ENCODE data around the gene ATOX1. TPM values are rescaled to one million over a fixed set of nuclear protein-coding genes. Genes with fewer than 3 reads are reported as not detected.
A peak's percentile ranks its signal among the peaks of the same experiment; 100 is the strongest.

Gene ATOX1
- total RNA-seq, 1 donor from 2014 or later = 65.4 TPM

- peaks cover 25% of the 10 kb centered on the region for H3K4me1 ChIP-seq
- no peak for DNase-seq
- no peak overlapping the region for H3K4me3 ChIP-seq
- no peaks in the 10 kb centered on the region for H3K9me3 ChIP-seq (replicated peaks)
- intact Hi-C loops (cut with micrococcal nuclease) = no loop called here
- no peaks in the 10 kb centered on the region for H3K27me3 ChIP-seq (ENCODE audit: low read depth)
- H3K36me3 ChIP-seq = peaks cover 8% of the 10 kb centered on the region
- no peak for TF ChIP-seq CTCF (IDR thresholded peaks at IDR 0.05; ENCODE audit: borderline replicate concordance)
- H3K27ac ChIP-seq (replicated peaks) = peak overlapping the region; percentile 72
These were observed 19.0 kb downstream of the ATOX1 start for GRCh38 chr5:151739395-151739794.

GRCh38 chr5:151738125-151738848, 20.1 kb downstream of the ATOX1 start:
- intact Hi-C loops (cut with micrococcal nuclease) = no loop called here
- no peak for DNase-seq
- H3K4me1 ChIP-seq = peaks cover 25% of the 10 kb centered on the region
- peak overlapping the region; percentile 24 for H3K27ac ChIP-seq (replicated peaks)
- no peak overlapping the region for H3K4me3 ChIP-seq
- no peaks in the 10 kb centered on the region for H3K27me3 ChIP-seq (ENCODE audit: low read depth)
- no peaks in the 10 kb centered on the region for H3K9me3 ChIP-seq (replicated peaks)
- H3K36me3 ChIP-seq = peaks cover 5% of the 10 kb centered on the region
- no peak for TF ChIP-seq CTCF (IDR thresholded peaks at IDR 0.05; ENCODE audit: borderline replicate concordance)

GRCh38 chr5:151737431-151737830, 21.0 kb downstream of the ATOX1 start:
- TF ChIP-seq CTCF (IDR thresholded peaks at IDR 0.05; ENCODE audit: borderline replicate concordance) = no peak
- DNase-seq = no peak
- Histone ChIP-seq H3K9me3 (replicated peaks) (no peaks in the 10 kb centered on the region), H3K27me3 (ENCODE audit: low read depth) (no peaks in the 10 kb centered on the region), H3K27ac (replicated peaks) (no peak overlapping the region), H3K4me1 (peaks cover 25% of the 10 kb centered on the region), H3K4me3 (no peak overlapping the region), H3K36me3 (no peaks in the 10 kb centered on the region)
- intact Hi-C loops (cut with micrococcal nuclease) = no loop called here

GRCh38 chr5:151735646-151736045, 22.8 kb downstream of the ATOX1 start:
- intact Hi-C loops (cut with micrococcal nuclease) = no loop called here
- Histone ChIP-seq H3K4me1 (peaks cover 18% of the 10 kb centered on the region), H3K4me3 (no peak overlapping the region), H3K27me3 (ENCODE audit: low read depth) (no peaks in the 10 kb centered on the region), H3K36me3 (no peaks in the 10 kb centered on the region), H3K9me3 (replicated peaks) (no peaks in the 10 kb centered on the region), H3K27ac (replicated peaks) (no peak overlapping the region)
- DNase-seq = no peak
- no peak for TF ChIP-seq CTCF (IDR thresholded peaks at IDR 0.05; ENCODE audit: borderline replicate concordance)

- Histone ChIP-seq H3K27ac (replicated peaks) (no peak overlapping the region), H3K9me3 (replicated peaks) (peaks cover 14% of the 10 kb centered on the region), H3K4me3 (no peak overlapping the region), H3K4me1 (peaks cover 4% of the 10 kb centered on the region), H3K36me3 (peaks cover 8% of the 10 kb centered on the region), H3K27me3 (ENCODE audit: low read depth) (no peaks in the 10 kb centered on the region)
- DNase-seq = no peak
- no peak for TF ChIP-seq CTCF (IDR thresholded peaks at IDR 0.05; ENCODE audit: borderline replicate concordance)
- intact Hi-C loops (cut with micrococcal nuclease) = no loop called here
These were observed 24.4 kb downstream of the ATOX1 start for GRCh38 chr5:151734064-151734408.
